HepG2 (cell line): Measurements from ENCODE around the gene GAB3. TPM values are rescaled to one million over a fixed set of nuclear protein-coding genes. Genes with fewer than 3 reads are reported as not detected.

Source experiments
- ATAC-seq: fragments of 200-7000 bp; cut with Tn5 transposase; 3 replicates; pipeline ENCODE4 v1.9.1; 2020; ENCODE audit warnings: mild to moderate bottlenecking, moderate library complexity
- BruUV-seq: library from RNA; stranded (reverse); fragments of 400-500 nt; replicated peaks from 2 replicates; lab custom pipeline; 2021; lab: Mats Ljungman, UMichigan
- CTCF ChIA-PET: fragments of 300-600 bp; formaldehyde crosslinking; extraction: SDS; loops from one replicate; lab custom pipeline; 2021; ENCODE audit warnings: low total read pairs, inconsistent platforms, low intra/inter-chr PET ratio; lab: Yijun Ruan, JAX
- POLR2A ChIA-PET: fragments of 350-600 bp; sonication (Branson Sonifier 250); formaldehyde crosslinking; loops from one replicate; lab custom pipeline; 2020; ENCODE audit warnings: antibody characterized with exemption, inconsistent platforms; lab: Yijun Ruan, JAX
- DNase-seq: peaks from one replicate; pipeline ENCODE4 v3.0.0-alpha.2; 2015; ENCODE audit warnings: low spot score
- FAIRE-seq: peaks from 3 replicates; lab custom pipeline; 2011; peaks lifted over from hg19 to GRCh38; lab: Jason Lieb, UNC
- H2AFZ ChIP-seq: one replicate; pipeline ENCODE4 v1.6.1; 2011; ENCODE audit warnings: low read length, inconsistent platforms
- H3K27ac ChIP-seq: fragments of 300-600 bp; 3 replicates; pipeline ENCODE4 v1.8.0; 2011; ENCODE audit warnings: mixed run types, mild to moderate bottlenecking, mixed read lengths, low read length, inconsistent platforms; ENCODE audit not compliant: insufficient read depth; ENCODE audit errors: extremely low read length
- H3K27me3 ChIP-seq, 2 experiments: fragments of 200-600 bp in 1 of 2; 2 replicates in 1 of 2; 3 replicates in 1 of 2; pipeline versions ENCODE4 v1.6.0 to v1.8.0; 2011; ENCODE audit warnings: low read length in 2 of 2, mild to moderate bottlenecking in 2 of 2, moderate library complexity in 2 of 2, inconsistent platforms in 1 of 2; ENCODE audit not compliant: insufficient read depth in 2 of 2, control insufficient read depth in 1 of 2
- H3K36me3 ChIP-seq, 2 experiments: fragments of 200-600 bp in 1 of 2; replicated peaks in 1 of 2; 2 replicates in 1 of 2; 3 replicates in 1 of 2; pipeline versions ENCODE4 v1.5.1 to v1.8.0; 2011; ENCODE audit warnings: low read length in 2 of 2, inconsistent platforms in 1 of 2; ENCODE audit not compliant: insufficient read depth in 2 of 2, control insufficient read depth in 1 of 2
- H3K4me1 ChIP-seq: 2 replicates; pipeline ENCODE4 v1.5.1; 2012; ENCODE audit warnings: low read length, inconsistent platforms; ENCODE audit not compliant: insufficient read depth
- H3K4me2 ChIP-seq: 2 replicates; pipeline ENCODE4 v1.6.0; 2011; ENCODE audit warnings: low read depth, low read length, inconsistent platforms
- H3K4me3 ChIP-seq, 3 experiments: fragments of 200-600 bp in 1 of 3; sonication (generic), shearing (Covaris generic) in 1 of 3; replicated peaks in 1 of 3; 2 replicates each; pipeline ENCODE4 v1.5.1; 2011 to 2016; ENCODE audit warnings: low read length in 3 of 3, inconsistent platforms in 2 of 3, low read depth in 2 of 3, mild to moderate bottlenecking in 2 of 3, control low read depth in 1 of 3, mixed read lengths in 1 of 3; ENCODE audit not compliant: insufficient read depth in 1 of 3
- H3K79me2 ChIP-seq: one replicate; pipeline ENCODE4 v1.6.1; 2011; ENCODE audit warnings: low read length, inconsistent platforms; ENCODE audit not compliant: insufficient read depth
- H3K9ac ChIP-seq: 2 replicates; pipeline ENCODE4 v1.6.0; 2011; ENCODE audit warnings: mild to moderate bottlenecking, low read depth, low read length, inconsistent platforms; ENCODE audit not compliant: insufficient read depth
- H3K9me3 ChIP-seq: 2 replicates; pipeline ENCODE4 v1.5.1; 2012; ENCODE audit warnings: mild to moderate bottlenecking, low read length
- H4K20me1 ChIP-seq: 2 replicates; pipeline ENCODE4 v1.6.0; 2011; ENCODE audit warnings: inconsistent platforms, mild to moderate bottlenecking, low read length, moderate library complexity; ENCODE audit not compliant: insufficient read depth
- BHLHE40 ChIP-seq: IDR thresholded peaks from 2 replicates; pipeline ENCODE4 v1.6.1; 2011; ENCODE audit warnings: low read length, improper control_type of control experiment
- CREM ChIP-seq, 2 experiments: sonication (generic) in 1 of 2; formaldehyde crosslinking in 1 of 2; IDR thresholded peaks; 2 replicates each; pipeline versions ENCODE4 v1.4.0 to v1.6.1; 2016 to 2020; ENCODE audit warnings: antibody characterized with exemption in 1 of 2, mild to moderate bottlenecking in 1 of 2, missing genetic modification reagents in 1 of 2
- ETV5 ChIP-seq: IDR thresholded peaks from 2 replicates; pipeline ENCODE4 v1.6.1; 2018; ENCODE audit warnings: missing biosample characterization, missing genetic modification reagents, inconsistent platforms, borderline replicate concordance
- HDAC6 ChIP-seq: fragments of 200-600 bp; sonication (generic); IDR thresholded peaks from 2 replicates; pipeline ENCODE4 v1.7.0; 2017; ENCODE audit warnings: mild to moderate bottlenecking, antibody characterized with exemption, low read length, low read depth
- KDM2A ChIP-seq: sonication (generic); formaldehyde crosslinking; IDR thresholded peaks from 2 replicates; pipeline ENCODE4 v1.4.0; 2020; ENCODE audit warnings: low read depth, missing genetic modification reagents, borderline replicate concordance
- MIER2 ChIP-seq: IDR thresholded peaks from 2 replicates; pipeline ENCODE4 v1.6.1; 2016; ENCODE audit warnings: missing biosample characterization, missing genetic modification reagents
- MXI1 ChIP-seq: IDR thresholded peaks from 3 replicates; pipeline ENCODE4 v1.6.1; 2012; ENCODE audit warnings: low read depth, low read length, inconsistent platforms, borderline replicate concordance
- MZF1 ChIP-seq: sonication (generic); formaldehyde crosslinking; IDR thresholded peaks from 2 replicates; pipeline ENCODE4 v1.8.1; 2023; ENCODE audit warnings: mild to moderate bottlenecking, missing genetic modification reagents, borderline replicate concordance
- NONO ChIP-seq, 2 experiments: fragments of 450-650 bp in 1 of 2; sonication (generic) in 1 of 2; formaldehyde crosslinking in 1 of 2; IDR thresholded peaks in 1 of 2; conservative IDR thresholded peaks in 1 of 2; 2 replicates each; pipeline versions ENCODE4 v1.6.1 to v1.8.0; 2017 to 2022; ENCODE audit warnings: mild to moderate bottlenecking in 1 of 2, missing genetic modification reagents in 1 of 2, moderate library complexity in 1 of 2
- SMARCE1 ChIP-seq: fragments of 450-650 bp; IDR thresholded peaks from 2 replicates; pipeline ENCODE4 v1.6.1; 2017; ENCODE audit warnings: borderline replicate concordance
- SMC3 ChIP-seq: IDR thresholded peaks from 2 replicates; pipeline ENCODE4 v1.6.1; 2011; ENCODE audit warnings: low read length, improper control_type of control experiment
- SYNCRIP ChIP-seq: fragments of 200-400 bp; formaldehyde crosslinking; IDR thresholded peaks from 2 replicates; pipeline ENCODE4 v1.6.1; 2018; ENCODE audit warnings: mild to moderate bottlenecking, low read depth, low read length; ENCODE audit not compliant: insufficient read depth
- TP53 ChIP-seq: sonication (generic); formaldehyde crosslinking; conservative IDR thresholded peaks from 2 replicates; pipeline ENCODE4 v1.4.0; 2020; ENCODE audit warnings: missing genetic modification reagents
- ZNF777 ChIP-seq: sonication (generic); formaldehyde crosslinking; IDR thresholded peaks from 2 replicates; pipeline ENCODE4 v1.4.0; 2020; ENCODE audit warnings: missing genetic modification reagents
- ZSCAN21 ChIP-seq: sonication (generic); formaldehyde crosslinking; IDR thresholded peaks from 2 replicates; pipeline ENCODE4 v1.8.0; 2022; ENCODE audit warnings: mild to moderate bottlenecking, missing genetic modification reagents, moderate library complexity, borderline replicate concordance
- in situ Hi-C: cut with HindIII; loops from 2 replicates; pipeline ENCODE4 v1.10.0; 2017; ENCODE audit warnings: low pct_unique_long_range_greater_than_20kb; ENCODE audit not compliant: extremely low pct_ligation_motif_present
- intact Hi-C: fragments of 100-400 bp; cut with micrococcal nuclease; formaldehyde crosslinking; loops from one replicate; pipeline ENCODE4 v1.10.0; 2022; ENCODE audit not compliant: unreplicated experiment
- polyA plus RNA-seq, 8 experiments: library from polyadenylated mRNA; depleted of rRNA in 3 of 8; stranded (reverse) in 7 of 8; unstranded in 1 of 8; fragments of >200 nt; fragmentation: Illumina TruSeq in 4 of 8; extraction: Trizol in 4 of 8; gene quantifications; 2 replicates each; pipeline versions ENCODE4 v1.2.1 to v1.2.3, GENCODE V29; 2011 to 2016; ENCODE audit warnings: low read depth in 4 of 8, missing spikeins in 1 of 8, mixed read lengths in 1 of 8; ENCODE audit not compliant: insufficient read depth in 1 of 8
- total RNA-seq, 5 experiments: library from RNA; depleted of rRNA; stranded (reverse); fragments of >200 nt; fragmentation: Illumina TruSeq; extraction: Trizol; gene quantifications; 2 replicates each; pipeline ENCODE4 v1.2.3, GENCODE V29; 2016; ENCODE audit warnings: low read depth in 1 of 5
- TF ChIP-seq, protein P1 (sequence below): sonication (generic); formaldehyde crosslinking; IDR thresholded peaks from 2 replicates; pipeline ENCODE4 v1.5.0; 2020; ENCODE audit warnings: mild to moderate bottlenecking, missing genetic modification reagents, moderate library complexity
- TF ChIP-seq, protein P2 (sequence below): sonication (generic); formaldehyde crosslinking; IDR thresholded peaks from 2 replicates; pipeline ENCODE4 v1.4.0; 2020; ENCODE audit warnings: missing genetic modification reagents

Gene GAB3
- total and polyA plus RNA-seq, 2 of the 13 experiments (the other 11 are each of a cell fraction or from before 2014, with no cell fraction given): not detected

DNA sequence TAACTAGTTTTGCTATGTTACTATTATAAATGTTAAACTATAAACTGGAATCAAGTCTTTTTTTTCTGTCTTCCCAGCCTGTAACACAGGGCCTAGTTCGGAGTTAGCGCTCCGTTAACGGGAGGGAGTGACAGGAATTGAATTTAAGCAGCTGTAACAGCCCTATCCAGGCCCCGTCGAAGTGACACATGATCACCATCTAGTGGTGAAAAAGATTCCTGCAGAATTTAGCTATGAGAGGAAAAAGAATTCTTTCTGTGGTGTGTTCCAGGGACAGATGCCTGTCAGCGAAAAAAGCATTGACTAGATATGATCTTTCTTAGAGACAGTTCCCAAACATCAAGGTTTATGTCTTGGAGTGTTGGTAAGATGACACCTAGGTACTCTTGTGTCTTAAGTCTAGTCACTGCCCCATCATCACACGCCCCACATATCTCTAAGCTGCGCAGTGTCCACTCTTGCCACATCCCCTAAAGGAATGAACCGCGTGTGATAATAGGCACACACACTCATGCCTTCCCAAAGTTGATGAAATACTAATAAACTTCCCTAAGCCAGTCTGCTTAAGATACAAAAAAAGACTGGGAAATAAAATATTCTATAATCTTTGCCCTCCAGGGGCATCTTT is 2.1 kb downstream of the GAB3 start (continued):
- TF ChIP-seq, protein P1, sequence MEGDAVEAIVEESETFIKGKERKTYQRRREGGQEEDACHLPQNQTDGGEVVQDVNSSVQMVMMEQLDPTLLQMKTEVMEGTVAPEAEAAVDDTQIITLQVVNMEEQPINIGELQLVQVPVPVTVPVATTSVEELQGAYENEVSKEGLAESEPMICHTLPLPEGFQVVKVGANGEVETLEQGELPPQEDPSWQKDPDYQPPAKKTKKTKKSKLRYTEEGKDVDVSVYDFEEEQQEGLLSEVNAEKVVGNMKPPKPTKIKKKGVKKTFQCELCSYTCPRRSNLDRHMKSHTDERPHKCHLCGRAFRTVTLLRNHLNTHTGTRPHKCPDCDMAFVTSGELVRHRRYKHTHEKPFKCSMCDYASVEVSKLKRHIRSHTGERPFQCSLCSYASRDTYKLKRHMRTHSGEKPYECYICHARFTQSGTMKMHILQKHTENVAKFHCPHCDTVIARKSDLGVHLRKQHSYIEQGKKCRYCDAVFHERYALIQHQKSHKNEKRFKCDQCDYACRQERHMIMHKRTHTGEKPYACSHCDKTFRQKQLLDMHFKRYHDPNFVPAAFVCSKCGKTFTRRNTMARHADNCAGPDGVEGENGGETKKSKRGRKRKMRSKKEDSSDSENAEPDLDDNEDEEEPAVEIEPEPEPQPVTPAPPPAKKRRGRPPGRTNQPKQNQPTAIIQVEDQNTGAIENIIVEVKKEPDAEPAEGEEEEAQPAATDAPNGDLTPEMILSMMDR (CRISPR knock-in tag): peak; percentile 64
- TF ChIP-seq ZNF777: peak; percentile 61; the same call in 1 of the 2 replicates
- peak; percentile 45; the same call in 1 of the 2 replicates for TF ChIP-seq SMC3

DNA sequence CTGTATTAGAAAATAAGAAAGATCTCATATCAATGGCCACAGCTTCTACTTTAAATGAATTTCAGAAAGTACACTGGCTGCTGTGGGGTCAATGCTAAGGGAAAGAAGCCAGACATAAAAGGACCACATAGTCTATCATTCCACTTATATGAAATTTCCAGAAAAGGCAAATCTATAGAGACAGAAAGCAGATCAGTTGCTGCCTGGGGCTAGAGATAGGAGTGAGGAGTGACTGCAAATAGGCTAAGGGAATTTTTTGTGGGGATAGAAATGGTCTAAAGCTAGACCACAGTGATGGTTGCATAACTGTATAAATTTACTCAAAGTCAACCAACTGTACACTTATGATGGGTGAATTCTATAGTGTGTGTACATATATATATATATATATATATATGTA is 8.3 kb downstream of the GAB3 start:
- Histone ChIP-seq H3K9me3 (no peaks in the 10 kb centered on the region), H3K4me1 (no peaks in the 10 kb centered on the region), H3K27ac (no peak overlapping the region), H3K79me2 (no peaks in the 10 kb centered on the region), H2AFZ (no peak overlapping the region), H4K20me1 (no peaks in the 10 kb centered on the region), H3K27me3 (no peaks in the 10 kb centered on the region), H3K36me3 (no peaks in the 10 kb centered on the region), H3K4me3 (no peak overlapping the region), H3K9ac (no peak overlapping the region), H3K4me2 (no peak overlapping the region)
- intact Hi-C loops: no loop called here
- no TSS peak for BruUV-seq
- DNase-seq: no peak
- POLR2A ChIA-PET: no interaction called here
- CTCF ChIA-PET: no interaction called here
- ATAC-seq: no peak
- in situ Hi-C loops: no loop called here
- FAIRE-seq: no peak
- TF ChIP-seq, protein P1 (CRISPR knock-in tag): no peak
- TF ChIP-seq, protein P2, sequence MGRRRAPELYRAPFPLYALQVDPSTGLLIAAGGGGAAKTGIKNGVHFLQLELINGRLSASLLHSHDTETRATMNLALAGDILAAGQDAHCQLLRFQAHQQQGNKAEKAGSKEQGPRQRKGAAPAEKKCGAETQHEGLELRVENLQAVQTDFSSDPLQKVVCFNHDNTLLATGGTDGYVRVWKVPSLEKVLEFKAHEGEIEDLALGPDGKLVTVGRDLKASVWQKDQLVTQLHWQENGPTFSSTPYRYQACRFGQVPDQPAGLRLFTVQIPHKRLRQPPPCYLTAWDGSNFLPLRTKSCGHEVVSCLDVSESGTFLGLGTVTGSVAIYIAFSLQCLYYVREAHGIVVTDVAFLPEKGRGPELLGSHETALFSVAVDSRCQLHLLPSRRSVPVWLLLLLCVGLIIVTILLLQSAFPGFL (CRISPR knock-in tag): no peak
- TF ChIP-seq ETV5 (CRISPR knock-in tag) (no peak), NONO (IDR thresholded peaks at IDR 0.05) (no peak), NONO (CRISPR knock-in tag; conservative IDR thresholded peaks at IDR 0.05) (no peak), KDM2A (CRISPR knock-in tag) (no peak), MXI1 (no peak), CREM (IDR thresholded peaks at IDR 0.05) (no peak), CREM (CRISPR knock-in tag; IDR thresholded peaks at IDR 0.05) (no peak), SMARCE1 (no peak), MIER2 (CRISPR knock-in tag) (no peak), ZSCAN21 (CRISPR knock-in tag) (no peak), BHLHE40 (no peak), TP53 (CRISPR knock-in tag) (no peak), MZF1 (CRISPR knock-in tag) (no peak), HDAC6 (no peak), SYNCRIP (no peak)
